Measurements from ENCODE around the gene USP7.
"Not testable (repeated sequence)": the region's sequence is repeated elsewhere in the genome, so short reads cannot be mapped to it uniquely, and the experiment has no call there.

Gene USP7

DNA sequence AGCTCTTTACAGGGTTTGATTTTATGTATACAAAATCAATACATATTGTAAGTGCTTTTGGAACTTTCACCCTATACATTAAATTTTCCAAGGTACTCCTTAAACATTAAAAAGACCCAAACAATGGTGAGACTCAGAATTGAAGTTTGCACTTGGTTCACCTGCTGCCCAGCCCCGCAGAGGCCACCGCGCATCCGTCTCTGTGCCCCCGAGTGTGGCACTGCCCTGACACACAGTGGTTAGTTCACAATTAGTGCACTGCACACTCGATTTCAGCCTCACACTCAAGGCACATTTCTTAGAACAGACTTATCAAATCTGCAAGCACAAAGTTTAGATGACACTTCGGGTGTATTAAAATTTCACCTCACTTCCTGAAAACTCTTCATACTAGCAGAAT, 38.3 kb downstream of the USP7 start:
- no peak for DNase-seq

DNA sequence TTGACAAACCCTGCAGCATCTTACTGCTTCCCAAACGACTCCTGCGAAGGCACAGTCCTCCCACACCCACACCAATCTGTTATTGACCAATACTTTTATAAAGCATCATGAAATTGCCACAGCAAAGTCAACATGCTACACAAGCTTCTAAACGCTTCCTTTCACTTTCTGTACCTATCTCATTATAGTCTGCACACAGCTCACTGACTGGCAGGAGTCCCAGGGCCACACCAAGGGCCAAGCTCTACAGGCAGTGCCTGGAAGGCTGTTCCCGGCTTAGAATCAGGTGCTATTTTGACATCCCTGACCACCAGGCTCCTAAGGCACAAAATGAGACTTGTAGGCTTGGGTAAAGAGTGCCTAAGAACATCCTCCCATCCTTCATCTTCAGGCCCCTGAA, 39.5 kb downstream of the USP7 start:
- peak in 9 of 56 donors; percentile 2 to 23 (median 12) for DNase-seq

DNA sequence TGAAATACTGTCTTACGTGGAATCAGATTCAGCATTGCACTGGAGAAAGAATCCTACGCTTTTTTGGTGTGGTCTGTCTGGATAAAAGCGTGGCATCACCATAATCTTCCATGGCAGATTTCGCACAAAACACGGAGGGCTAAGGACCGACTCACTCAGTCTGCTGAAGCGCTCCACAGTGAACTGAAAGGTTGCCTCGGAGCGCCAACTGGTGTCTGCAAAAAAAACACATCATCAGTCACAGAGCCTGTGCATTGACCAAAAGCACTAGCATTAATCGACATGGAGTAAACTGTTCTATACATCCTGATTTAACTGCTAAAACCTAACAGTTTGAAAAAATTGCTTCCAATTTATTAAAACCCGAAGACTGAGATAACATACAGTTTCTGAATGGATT, 40.5 kb downstream of the USP7 start:
- DNase-seq = peak in 11 of 56 donors; percentile 2 to 46 (median 14)

- no peak for DNase-seq
Measured at GRCh38 chr16:8921347-8921984, 42.2 kb downstream of the USP7 start.

GRCh38 chr16:8920645-8921346, 42.9 kb downstream of the USP7 start:
- no peak for DNase-seq

GRCh38 chr16:8919934-8920462, 43.7 kb downstream of the USP7 start:
- DNase-seq = no peak

DNA sequence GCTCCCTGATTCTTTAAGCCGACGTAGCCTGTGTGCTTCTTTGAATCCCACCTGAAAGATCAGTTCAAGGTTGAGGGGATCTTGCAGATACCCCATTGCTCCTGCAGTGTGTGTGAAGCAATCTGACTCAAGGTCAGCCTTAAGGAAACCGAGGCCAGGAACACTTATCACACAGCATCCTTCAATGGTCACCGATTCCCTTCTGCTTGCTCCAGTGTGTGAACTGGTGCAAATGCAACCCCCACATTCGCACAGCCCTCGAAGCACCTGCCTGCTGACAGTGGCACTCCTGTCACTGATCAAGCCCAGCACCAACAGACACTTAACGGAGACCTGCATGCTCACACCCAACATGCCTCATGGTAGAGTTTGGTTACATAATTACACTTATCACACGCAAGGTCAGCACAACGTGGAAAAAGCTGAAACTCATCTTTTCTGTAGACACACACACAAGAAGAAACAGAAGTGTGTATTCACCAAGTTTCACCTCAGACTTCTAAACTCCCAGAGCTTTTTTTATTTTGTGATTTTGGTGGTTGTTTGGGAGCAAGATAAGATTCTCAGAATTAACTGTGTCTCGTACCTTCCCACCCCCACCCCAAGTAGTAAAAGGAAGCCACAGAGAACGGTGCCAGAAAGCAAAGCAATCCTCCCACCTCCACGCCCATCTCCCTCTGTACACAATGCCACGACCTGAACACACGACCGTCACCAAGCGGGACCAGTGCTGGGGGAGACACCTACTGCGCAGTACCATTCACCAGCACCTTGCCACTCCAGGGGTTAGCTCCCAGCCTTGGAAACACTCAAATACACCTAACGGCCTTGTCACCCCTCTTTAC, 44.4 kb downstream of the USP7 start:
- DNase-seq = no peak

- DNase-seq = not testable (repeated sequence)
Measured at GRCh38 chr16:8917336-8917735, 46.4 kb downstream of the USP7 start.

GRCh38 chr16:8916541-8917225, 47.0 kb downstream of the USP7 start:
- DNase-seq = no peak

- no peak for DNase-seq
Measured at GRCh38 chr16:8915722-8916301, 47.9 kb downstream of the USP7 start.

DNA sequence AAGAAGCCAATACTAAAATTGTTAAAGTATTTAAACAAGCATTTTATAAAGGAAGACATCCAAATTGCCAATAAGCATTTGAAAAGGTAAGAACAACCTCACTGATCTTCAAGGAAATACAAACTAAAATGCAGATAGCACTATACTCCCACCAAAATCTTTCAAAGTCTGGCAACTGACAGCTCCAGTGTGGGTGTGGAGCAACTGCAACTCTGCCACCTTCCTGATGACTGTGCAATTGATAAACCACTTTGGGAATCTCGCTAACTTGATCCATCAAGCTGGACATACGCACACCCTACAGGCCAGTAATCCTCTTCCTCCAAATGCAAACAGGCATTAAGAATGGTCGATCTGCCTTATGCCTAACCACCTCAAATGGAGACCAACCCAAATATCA, 49.6 kb downstream of the USP7 start:
- no peak for DNase-seq

DNA sequence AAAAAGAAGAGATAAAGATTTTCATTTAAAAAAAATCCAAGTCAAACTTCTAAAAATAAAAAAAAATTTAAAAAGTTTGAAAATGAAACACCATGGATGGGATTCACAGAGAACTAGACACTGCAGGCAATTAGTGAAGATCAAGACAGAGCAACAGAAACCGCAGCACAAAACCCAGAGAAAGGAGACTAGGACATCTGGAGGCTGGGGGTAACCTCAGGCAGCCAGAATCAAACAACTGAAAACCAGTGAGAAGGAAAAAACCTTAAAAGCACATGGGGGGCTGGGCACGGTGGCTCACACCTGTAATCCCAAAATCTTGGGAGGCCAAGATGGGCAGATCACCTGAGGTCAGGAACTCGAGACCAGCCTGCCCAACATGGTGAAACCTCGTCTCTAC, 50.9 kb downstream of the USP7 start:
- DNase-seq = no peak

GRCh38 chr16:8910811-8911210, 52.9 kb downstream of the USP7 start:
- DNase-seq = no peak

- no peak for DNase-seq
Measured at GRCh38 chr16:8908810-8909468, 54.8 kb downstream of the USP7 start.

- DNase-seq = no peak
Measured at GRCh38 chr16:8907096-8907495, 56.6 kb downstream of the USP7 start.

DNA sequence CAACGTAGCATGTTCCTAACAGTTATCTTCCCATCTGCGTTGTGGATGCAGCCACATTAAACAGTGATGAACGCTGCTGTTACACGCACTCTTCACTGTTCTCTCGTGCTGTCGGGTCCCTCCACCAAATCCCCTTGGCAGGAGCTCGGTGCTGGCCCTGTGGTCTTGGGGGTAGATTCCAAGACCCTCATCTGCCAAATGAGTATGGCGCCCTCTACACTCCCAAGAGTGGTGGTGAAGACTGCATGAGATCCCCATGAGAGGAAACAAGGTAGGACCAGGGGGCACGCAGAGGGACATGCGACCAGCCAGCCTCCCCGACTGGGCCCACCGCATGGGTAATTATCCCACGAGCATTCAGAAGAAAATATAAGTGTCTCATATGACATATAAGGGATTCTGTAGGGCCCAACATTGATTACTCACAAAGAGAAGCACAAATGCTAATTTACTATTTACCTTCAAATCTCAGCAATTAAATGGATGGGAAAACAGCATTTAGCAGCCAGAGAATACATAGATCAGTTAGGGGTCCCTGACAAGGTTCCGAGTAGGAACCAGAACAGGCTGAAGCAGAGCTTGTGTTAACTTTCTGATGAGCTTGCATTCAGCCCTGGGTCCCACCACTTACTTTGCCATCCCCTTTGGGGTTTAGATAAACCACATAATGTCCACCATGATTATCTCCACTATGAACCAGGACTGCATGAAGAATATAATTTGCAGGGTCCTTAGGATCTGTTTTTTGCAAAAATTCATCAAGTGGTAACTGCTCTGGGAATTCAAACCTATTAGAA, 57.7 kb downstream of the USP7 start:
- no peak for DNase-seq

DNA sequence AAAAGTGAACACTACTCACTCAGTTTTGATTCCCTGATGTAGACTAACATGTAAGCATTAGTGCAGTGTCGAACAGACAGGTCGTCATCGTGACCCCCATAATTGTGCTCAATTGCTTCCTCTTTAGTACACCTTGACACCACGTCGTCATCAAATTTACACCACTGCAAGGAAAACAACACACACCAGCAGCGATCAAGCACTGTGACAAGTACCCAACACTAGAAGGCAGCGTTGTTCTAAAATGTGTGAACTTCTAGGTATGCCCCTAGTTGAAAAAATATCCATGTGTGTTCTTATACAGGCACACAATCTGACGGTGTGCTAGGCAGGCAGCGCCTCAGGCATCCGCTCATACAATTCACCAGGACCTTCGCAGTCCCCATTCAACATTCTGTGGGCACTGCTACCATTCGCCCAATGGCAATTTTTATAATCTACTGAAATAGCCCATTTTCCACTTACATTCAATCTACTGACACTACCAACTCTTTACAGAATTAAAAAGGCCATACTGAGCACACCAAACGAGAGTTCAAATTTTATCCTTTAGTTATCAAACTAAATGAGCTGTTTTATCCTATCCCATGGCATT, 58.4 kb downstream of the USP7 start:
- no peak for DNase-seq

DNA sequence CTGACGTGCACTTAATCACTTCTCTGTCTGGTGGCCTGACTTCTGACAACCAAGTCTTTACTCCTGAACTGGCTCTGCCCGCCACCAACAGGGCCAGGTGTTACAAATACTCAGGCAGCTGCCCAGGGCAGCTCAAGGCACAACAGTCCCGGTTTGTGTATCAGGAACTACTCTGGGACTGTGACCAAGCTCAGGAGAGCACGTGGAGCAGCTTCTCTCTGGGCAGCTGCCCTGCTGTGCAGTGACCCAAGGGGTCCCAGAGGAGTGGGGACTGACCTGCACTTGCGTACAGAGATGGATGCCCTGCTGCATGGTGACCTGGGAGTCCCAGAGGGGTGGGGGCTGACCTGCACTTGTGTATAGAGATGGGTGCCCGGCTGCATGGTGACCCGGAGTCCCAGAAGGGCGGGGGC, 59.7 kb downstream of the USP7 start:
- no peak for DNase-seq

GRCh38 chr16:8903004-8903403, 60.7 kb downstream of the USP7 start:
- no peak for DNase-seq
